Measurements from ENCODE around the gene PDCD1. TPM values are rescaled to one million over a fixed set of nuclear protein-coding genes. Genes with fewer than 3 reads are reported as not detected.

Gene PDCD1
- total and polyA plus RNA-seq, 2 experiments from 2014 or later = not detected

- Histone ChIP-seq H3K27me3 (replicated peaks; ENCODE audit: insufficient read depth) (peaks cover 16% of the 10 kb centered on the region), H3K79me2 (ENCODE audit: insufficient read depth) (no peaks in the 10 kb centered on the region), H3K36me3 (ENCODE audit: low read depth) (no peaks in the 10 kb centered on the region), H3K9me3 (ENCODE audit: low read depth) (no peaks in the 10 kb centered on the region), H3F3A (ENCODE audit: insufficient read depth) (no peaks in the 10 kb centered on the region), H3K9ac (no peak overlapping the region), H3K9me2 (ENCODE audit: insufficient read depth) (no peaks in the 10 kb centered on the region), H4K20me1 (ENCODE audit: insufficient read depth) (no peaks in the 10 kb centered on the region), H3K4me2 (ENCODE audit: unreplicated experiment) (no peak overlapping the region), H2AFZ (no peak overlapping the region), H3K27ac (no peak overlapping the region), H3K4me1 (ENCODE audit: insufficient read depth) (no peaks in the 10 kb centered on the region), H3K4me3 (no peak overlapping the region)
- in situ Hi-C loops (cut with MboI) = no loop called here
- 64 to 67% methylated on average over 16 of the region's 16 CpGs for WGBS, 2 experiments (ENCODE audit: low coverage in 1 of 2, low lambda C conversion rate in 2 of 2, missing lambda C conversion rate in 2 of 2)
- TF ChIP-seq EZH2phosphoT487 (IDR thresholded peaks at IDR 0.05; ENCODE audit: insufficient read depth, low read depth) (no peak), EZH2 (IDR thresholded peaks at IDR 0.05; ENCODE audit: insufficient read depth, poor library complexity, severe bottlenecking) (no peak)
- no peak for DNase-seq
Observed at GRCh38 chr2:241849616-241850543, 8.8 kb downstream of the PDCD1 start.

GRCh38 chr2:241848761-241849615, 9.7 kb downstream of the PDCD1 start:
- H2AFZ ChIP-seq = no peak overlapping the region
- peaks cover 21% of the 10 kb centered on the region for H3K27me3 ChIP-seq (replicated peaks; ENCODE audit: insufficient read depth)
- H3K4me2 ChIP-seq (ENCODE audit: unreplicated experiment) = no peak overlapping the region
- in situ Hi-C loops (cut with MboI) = no loop called here
- no peaks in the 10 kb centered on the region for H3K79me2 ChIP-seq (ENCODE audit: insufficient read depth)
- no peak for TF ChIP-seq EZH2 (IDR thresholded peaks at IDR 0.05; ENCODE audit: insufficient read depth, poor library complexity, severe bottlenecking)
- TF ChIP-seq EZH2phosphoT487 (IDR thresholded peaks at IDR 0.05; ENCODE audit: insufficient read depth, low read depth) = no peak
- no peaks in the 10 kb centered on the region for H3K9me2 ChIP-seq (ENCODE audit: insufficient read depth)
- H3K36me3 ChIP-seq (ENCODE audit: low read depth) = no peaks in the 10 kb centered on the region
- no peaks in the 10 kb centered on the region for H3F3A ChIP-seq (ENCODE audit: insufficient read depth)
- 73 to 76% methylated on average over 19 to 38 of the region's 39 CpGs for WGBS, 2 experiments (ENCODE audit: low coverage in 1 of 2, low lambda C conversion rate in 2 of 2, missing lambda C conversion rate in 2 of 2)
- no peak overlapping the region for H3K27ac ChIP-seq
- H4K20me1 ChIP-seq (ENCODE audit: insufficient read depth) = no peaks in the 10 kb centered on the region
- DNase-seq = no peak
- no peaks in the 10 kb centered on the region for H3K9me3 ChIP-seq (ENCODE audit: low read depth)
- no peaks in the 10 kb centered on the region for H3K4me1 ChIP-seq (ENCODE audit: insufficient read depth)
- no peak overlapping the region for H3K4me3 ChIP-seq
- no peak overlapping the region for H3K9ac ChIP-seq

- Histone ChIP-seq H3K4me3 (no peak overlapping the region), H3K27ac (no peak overlapping the region), H2AFZ (no peak overlapping the region), H3K4me1 (ENCODE audit: insufficient read depth) (no peaks in the 10 kb centered on the region), H3K79me2 (ENCODE audit: insufficient read depth) (no peaks in the 10 kb centered on the region), H3K36me3 (ENCODE audit: low read depth) (no peaks in the 10 kb centered on the region), H3K4me2 (ENCODE audit: unreplicated experiment) (no peak overlapping the region), H3K9ac (no peak overlapping the region), H3K9me3 (ENCODE audit: low read depth) (no peaks in the 10 kb centered on the region), H3K27me3 (replicated peaks; ENCODE audit: insufficient read depth) (peaks cover 21% of the 10 kb centered on the region), H4K20me1 (ENCODE audit: insufficient read depth) (no peaks in the 10 kb centered on the region), H3K9me2 (ENCODE audit: insufficient read depth) (no peaks in the 10 kb centered on the region), H3F3A (ENCODE audit: insufficient read depth) (no peaks in the 10 kb centered on the region)
- TF ChIP-seq EZH2phosphoT487 (IDR thresholded peaks at IDR 0.05; ENCODE audit: insufficient read depth, low read depth) = no peak
- TF ChIP-seq EZH2 (IDR thresholded peaks at IDR 0.05; ENCODE audit: insufficient read depth, poor library complexity, severe bottlenecking) = no peak
- no peak for DNase-seq
- in situ Hi-C loops (cut with MboI) = no loop called here
- WGBS, 2 experiments (ENCODE audit: low coverage in 1 of 2, low lambda C conversion rate in 2 of 2, missing lambda C conversion rate in 2 of 2) = 52 to 55% methylated on average over 21 to 22 of the region's 22 CpGs
Observed at GRCh38 chr2:241846406-241846805, 12.3 kb downstream of the PDCD1 start.

- Histone ChIP-seq H2AFZ (peak overlapping the region; percentile 75), H3K4me1 (ENCODE audit: insufficient read depth) (no peaks in the 10 kb centered on the region), H3K36me3 (ENCODE audit: low read depth) (no peaks in the 10 kb centered on the region), H4K20me1 (ENCODE audit: insufficient read depth) (no peaks in the 10 kb centered on the region), H3K9ac (peak overlapping the region; percentile 63), H3K4me2 (ENCODE audit: unreplicated experiment) (peak overlapping the region; percentile 77), H3F3A (ENCODE audit: insufficient read depth) (no peaks in the 10 kb centered on the region), H3K4me3 (peak overlapping the region; percentile 50; the same call in 1 of the 2 replicates), H3K79me2 (ENCODE audit: insufficient read depth) (no peaks in the 10 kb centered on the region), H3K27me3 (replicated peaks; ENCODE audit: insufficient read depth) (peaks cover 21% of the 10 kb centered on the region), H3K9me2 (ENCODE audit: insufficient read depth) (no peaks in the 10 kb centered on the region), H3K27ac (no peak overlapping the region), H3K9me3 (ENCODE audit: low read depth) (no peaks in the 10 kb centered on the region)
- in situ Hi-C loops (cut with MboI) = no loop called here
- no peak for DNase-seq
- TF ChIP-seq EZH2 (IDR thresholded peaks at IDR 0.05; ENCODE audit: insufficient read depth, poor library complexity, severe bottlenecking) = no peak
- no peak for TF ChIP-seq EZH2phosphoT487 (IDR thresholded peaks at IDR 0.05; ENCODE audit: insufficient read depth, low read depth)
- 39 to 42% methylated on average over 37 of the region's 37 CpGs for WGBS, 2 experiments (ENCODE audit: low coverage in 1 of 2, low lambda C conversion rate in 2 of 2, missing lambda C conversion rate in 2 of 2)
Observed at GRCh38 chr2:241844831-241845578, 13.7 kb downstream of the PDCD1 start.
